ENCODE measurements around the gene NEK10. TPM values are rescaled to one million over a fixed set of nuclear protein-coding genes. Genes with fewer than 3 reads are reported as not detected.

The NEK10 gene
- total RNA-seq, 4 donors from 2014 or later, result 0.65 to 2.6 (median 1.2) TPM

DNA sequence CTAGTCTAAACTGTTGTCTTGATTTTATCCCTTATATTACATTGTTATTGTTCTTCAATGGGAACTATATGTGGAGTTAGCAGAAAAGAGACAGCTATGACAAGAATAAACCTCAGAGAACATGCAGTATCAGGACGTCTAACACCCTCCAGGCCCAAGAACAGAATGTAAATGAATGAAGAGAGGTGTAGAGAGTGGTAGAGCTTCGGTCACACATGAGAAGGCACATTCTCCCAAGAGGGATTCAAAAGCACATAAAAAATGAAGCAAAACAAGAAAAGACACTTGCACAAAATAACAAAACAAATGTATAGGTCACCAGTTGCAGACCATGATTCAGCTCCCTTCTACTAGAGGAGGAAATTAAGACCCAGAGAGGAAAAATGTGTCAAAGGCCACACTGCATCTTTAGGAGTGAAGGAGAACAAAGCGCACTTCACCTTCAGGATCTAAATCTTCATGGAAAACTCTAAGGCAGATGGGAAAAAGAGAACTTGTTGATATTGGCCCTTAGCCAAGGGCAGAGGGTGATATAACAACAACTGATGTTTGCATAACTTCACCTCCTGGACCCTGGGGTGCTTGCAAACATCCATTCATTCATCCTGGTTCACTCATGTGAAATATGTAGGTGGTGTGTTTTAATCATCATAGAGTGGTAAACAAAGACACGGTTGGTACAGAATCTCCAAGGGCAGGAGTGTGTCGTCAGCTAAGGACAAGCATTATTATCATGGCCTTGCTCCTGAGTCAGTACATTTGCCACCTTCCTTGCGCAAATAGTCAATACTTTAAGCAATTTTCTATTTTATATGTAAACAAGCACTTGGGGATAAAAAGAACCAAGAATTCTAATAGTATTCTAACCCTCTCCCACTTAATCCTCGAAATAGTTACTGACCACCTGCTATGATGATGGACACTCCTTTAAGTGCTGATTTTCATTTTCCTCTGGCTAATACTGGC lies 8.8 kb downstream of the NEK10 start:
- DNase-seq (ENCODE audit: low spot score), result no peak
- TF ChIP-seq, protein P1, sequence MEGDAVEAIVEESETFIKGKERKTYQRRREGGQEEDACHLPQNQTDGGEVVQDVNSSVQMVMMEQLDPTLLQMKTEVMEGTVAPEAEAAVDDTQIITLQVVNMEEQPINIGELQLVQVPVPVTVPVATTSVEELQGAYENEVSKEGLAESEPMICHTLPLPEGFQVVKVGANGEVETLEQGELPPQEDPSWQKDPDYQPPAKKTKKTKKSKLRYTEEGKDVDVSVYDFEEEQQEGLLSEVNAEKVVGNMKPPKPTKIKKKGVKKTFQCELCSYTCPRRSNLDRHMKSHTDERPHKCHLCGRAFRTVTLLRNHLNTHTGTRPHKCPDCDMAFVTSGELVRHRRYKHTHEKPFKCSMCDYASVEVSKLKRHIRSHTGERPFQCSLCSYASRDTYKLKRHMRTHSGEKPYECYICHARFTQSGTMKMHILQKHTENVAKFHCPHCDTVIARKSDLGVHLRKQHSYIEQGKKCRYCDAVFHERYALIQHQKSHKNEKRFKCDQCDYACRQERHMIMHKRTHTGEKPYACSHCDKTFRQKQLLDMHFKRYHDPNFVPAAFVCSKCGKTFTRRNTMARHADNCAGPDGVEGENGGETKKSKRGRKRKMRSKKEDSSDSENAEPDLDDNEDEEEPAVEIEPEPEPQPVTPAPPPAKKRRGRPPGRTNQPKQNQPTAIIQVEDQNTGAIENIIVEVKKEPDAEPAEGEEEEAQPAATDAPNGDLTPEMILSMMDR (IDR thresholded peaks at IDR 0.05), result no peak
- no peak for ATAC-seq (ENCODE audit: low FRiP score)

DNA sequence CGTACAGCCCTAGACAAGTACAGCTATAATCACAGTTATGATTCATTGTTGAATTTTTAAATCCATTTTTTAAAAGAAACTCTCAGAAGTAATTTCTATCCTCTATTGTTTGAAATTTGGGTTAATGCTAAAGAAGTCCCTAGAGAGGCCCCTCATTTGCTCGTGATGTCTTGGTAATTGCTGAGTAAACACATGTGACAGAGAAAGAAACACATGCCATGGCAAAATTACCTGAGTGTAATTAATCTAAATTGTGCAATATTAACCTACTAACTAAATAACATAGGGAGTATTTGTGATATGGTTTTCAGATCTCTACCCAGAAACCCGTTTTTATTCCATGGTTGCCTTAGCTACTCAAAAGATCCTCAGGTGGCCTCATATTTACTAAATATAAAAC lies 10.8 kb downstream of the NEK10 start:
- DNase-seq (ENCODE audit: low spot score), result no peak
- no peak for ATAC-seq (ENCODE audit: low FRiP score)
- TF ChIP-seq, protein P1 (IDR thresholded peaks at IDR 0.05), result no peak

DNA sequence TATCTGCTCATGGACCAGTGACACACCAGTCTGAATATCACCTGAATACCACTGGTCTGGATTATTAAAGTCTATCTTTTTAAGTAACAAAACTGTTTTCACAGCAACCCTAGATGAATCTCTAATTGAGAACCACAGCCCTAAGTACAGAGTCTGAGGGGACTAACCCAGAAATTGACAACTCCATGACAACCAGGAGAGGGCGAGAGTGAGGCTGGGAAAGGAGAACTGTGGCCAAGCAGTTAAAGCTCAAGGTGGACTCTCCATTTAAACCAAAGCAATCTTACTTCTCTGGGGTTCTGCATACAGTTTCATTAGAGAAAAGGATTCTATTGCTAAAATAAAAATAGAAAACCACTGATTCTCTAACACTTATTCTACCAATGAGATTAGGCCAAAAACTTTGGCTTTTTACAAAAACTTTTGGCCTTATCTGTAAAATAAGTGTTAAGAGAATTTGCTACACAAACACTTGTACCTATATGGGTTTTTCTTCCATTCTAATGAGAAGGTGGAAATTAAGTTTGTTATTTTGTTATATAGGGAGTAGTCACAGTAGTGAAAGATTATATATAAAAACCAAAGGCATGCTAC lies 11.4 kb downstream of the NEK10 start:
- ATAC-seq (ENCODE audit: low FRiP score), result no peak
- TF ChIP-seq, protein P1 (IDR thresholded peaks at IDR 0.05), result no peak
- DNase-seq (ENCODE audit: low spot score), result no peak

DNA sequence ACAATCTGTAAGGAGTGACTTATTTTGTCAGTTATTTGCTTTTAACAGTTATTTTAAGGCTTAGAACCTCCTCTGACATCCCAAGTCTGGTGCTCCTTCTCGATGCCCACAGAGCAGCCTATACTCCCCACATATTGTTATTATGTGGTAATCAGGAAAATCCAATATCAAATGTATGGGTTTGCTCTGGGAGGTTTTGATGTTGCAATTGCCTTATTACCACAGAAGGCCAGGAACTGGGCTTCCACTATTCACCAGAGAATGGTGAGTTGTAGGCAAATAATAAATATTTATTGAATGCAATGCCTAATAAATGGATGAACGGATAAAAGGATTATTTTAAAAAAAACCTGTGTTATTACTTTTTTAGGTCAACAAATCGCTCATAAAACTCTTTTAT lies 12.2 kb downstream of the NEK10 start:
- DNase-seq (ENCODE audit: low spot score) (no peak), ATAC-seq (ENCODE audit: low FRiP score) (no peak)
- TF ChIP-seq, protein P1 (IDR thresholded peaks at IDR 0.05), result no peak

DNA sequence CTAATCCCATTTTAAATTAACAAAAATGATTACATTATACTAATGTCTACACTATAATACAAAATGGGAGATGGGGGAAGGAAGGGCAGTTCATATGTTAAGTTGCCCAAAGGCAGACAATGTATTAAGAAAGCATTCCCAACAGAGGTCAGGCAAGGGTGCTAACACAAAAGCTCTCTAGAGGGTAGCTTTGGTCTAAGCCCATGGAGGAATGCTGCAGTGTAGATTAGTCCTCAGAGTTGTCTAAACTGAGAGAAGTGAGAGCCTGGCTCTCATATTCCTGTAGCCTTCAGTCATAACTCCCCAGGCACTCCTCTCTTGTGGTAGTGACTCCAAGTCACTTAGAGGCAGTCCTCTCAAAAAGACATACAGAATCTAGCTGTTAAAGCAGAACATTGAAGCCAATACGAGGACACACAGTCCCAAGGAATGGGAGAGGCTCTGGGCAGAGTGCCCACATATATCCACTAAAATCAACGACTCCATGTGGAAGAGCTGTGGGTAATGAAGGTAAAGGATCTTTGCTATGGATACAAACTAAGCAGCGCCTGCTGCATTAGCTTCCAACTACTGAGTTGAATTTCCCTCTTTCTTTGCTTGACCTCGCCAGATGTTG lies 14.5 kb downstream of the NEK10 start:
- TF ChIP-seq, protein P1 (IDR thresholded peaks at IDR 0.05), result no peak
- DNase-seq (ENCODE audit: low spot score) (no peak), ATAC-seq (ENCODE audit: low FRiP score) (no peak)

DNA sequence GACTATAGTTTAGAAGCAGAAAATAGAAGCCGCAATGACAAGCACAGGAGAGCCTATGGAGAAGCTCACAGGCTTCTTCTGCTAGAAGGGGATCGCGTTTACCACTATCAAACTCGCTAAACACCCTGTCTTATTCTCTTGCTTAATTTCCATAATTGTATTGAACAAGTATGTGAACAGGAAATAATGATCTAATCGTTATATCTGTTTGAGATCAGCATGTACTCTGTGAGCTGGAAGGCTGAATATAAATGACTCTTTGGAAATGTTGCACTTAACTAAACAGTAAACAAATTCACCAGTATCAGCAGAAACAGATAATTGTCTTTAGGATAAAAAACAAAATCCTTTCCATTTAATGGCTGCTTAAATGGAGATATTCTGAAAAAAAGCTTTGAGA lies 15.0 kb downstream of the NEK10 start:
- ATAC-seq (ENCODE audit: low FRiP score) (no peak), DNase-seq (ENCODE audit: low spot score) (no peak)
- TF ChIP-seq, protein P1 (IDR thresholded peaks at IDR 0.05), result no peak
